Measurements from ENCODE around the gene COL20A1. TPM values are rescaled to one million over a fixed set of nuclear protein-coding genes. Genes with fewer than 3 reads are reported as not detected.
A peak's percentile ranks its signal among the peaks of the same experiment; 100 is the strongest.

The COL20A1 gene
- total RNA-seq, 1 experiment from 2014 or later = 3.1 TPM

- no peak overlapping the region for H3K27ac ChIP-seq (ENCODE audit: low read length)
- no peaks in the 10 kb centered on the region for H4K20me1 ChIP-seq (ENCODE audit: insufficient read depth, low read depth, low read length)
- H3K9me3 ChIP-seq (ENCODE audit: low read length) = no peaks in the 10 kb centered on the region
- H3K36me3 ChIP-seq (ENCODE audit: insufficient read depth, low read length) = no peaks in the 10 kb centered on the region
- H3K4me1 ChIP-seq (ENCODE audit: low read length) = no peaks in the 10 kb centered on the region
- no peaks in the 10 kb centered on the region for H3K79me2 ChIP-seq (ENCODE audit: low read length)
- H3K4me2 ChIP-seq (ENCODE audit: low read depth, low read length, poor library complexity, severe bottlenecking) = no peak overlapping the region
- H3K9me2 ChIP-seq (replicated peaks; ENCODE audit: insufficient read depth, low read length) = no peaks in the 10 kb centered on the region
- no peak overlapping the region for H3K9ac ChIP-seq (ENCODE audit: low read length)
- H3K4me3 ChIP-seq (ENCODE audit: low read length) = no peak overlapping the region
- no peak for DNase-seq
- H2AFZ ChIP-seq (ENCODE audit: low read length) = no peak overlapping the region
- no peaks in the 10 kb centered on the region for H3K27me3 ChIP-seq (ENCODE audit: low read length)
Measured at GRCh38 chr20:63380346-63380870, 87.4 kb downstream of the COL20A1 start.

GRCh38 chr20:63381781-63382431, 88.9 kb downstream of the COL20A1 start:
- no peaks in the 10 kb centered on the region for H3K27me3 ChIP-seq (ENCODE audit: low read length)

DNA sequence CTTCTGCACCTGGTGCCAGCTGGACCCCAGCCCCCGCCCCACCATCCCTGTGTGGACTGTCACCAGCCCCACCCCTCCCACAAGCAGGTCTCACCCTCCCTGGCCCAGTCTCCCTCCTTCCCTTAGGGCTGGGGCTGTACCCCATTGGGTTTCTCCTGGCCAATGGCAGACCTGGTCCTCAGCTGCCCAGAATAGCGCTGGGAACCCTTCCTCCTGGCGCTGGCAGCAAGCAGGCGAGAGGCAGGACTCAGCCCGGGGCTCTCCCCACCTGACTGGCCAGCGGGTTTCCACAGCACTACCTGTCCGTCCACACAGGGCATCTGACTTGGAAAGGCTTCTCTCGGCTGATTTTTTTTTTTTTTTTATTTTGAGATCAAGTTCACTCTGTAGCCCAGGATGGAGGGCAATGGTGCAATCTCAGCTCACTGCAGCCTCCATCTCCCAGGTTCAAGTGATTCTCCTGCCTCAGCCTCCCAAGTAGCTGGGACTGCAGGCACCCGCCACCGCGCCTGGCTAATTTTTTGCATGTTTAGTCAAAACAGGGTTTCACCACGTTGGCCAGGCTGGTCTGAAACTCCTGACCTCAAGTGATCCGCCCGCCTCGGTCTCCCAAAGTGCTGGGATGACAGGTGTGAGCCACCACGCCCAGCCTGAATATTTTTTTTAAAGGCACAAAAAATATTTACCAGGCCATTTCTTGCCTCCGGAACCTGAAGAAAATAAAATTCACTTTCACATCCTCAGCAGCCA, 89.7 kb downstream of the COL20A1 start:
- Histone ChIP-seq H3K4me1 (ENCODE audit: low read length) (no peaks in the 10 kb centered on the region), H3K4me3 (ENCODE audit: low read length) (no peak overlapping the region), H2AFZ (ENCODE audit: low read length) (no peak overlapping the region), H3K9me2 (replicated peaks; ENCODE audit: insufficient read depth, low read length) (no peaks in the 10 kb centered on the region), H4K20me1 (ENCODE audit: insufficient read depth, low read depth, low read length) (no peaks in the 10 kb centered on the region), H3K9ac (ENCODE audit: low read length) (no peak overlapping the region), H3K27me3 (ENCODE audit: low read length) (no peaks in the 10 kb centered on the region), H3K4me2 (ENCODE audit: low read depth, low read length, poor library complexity, severe bottlenecking) (no peak overlapping the region), H3K9me3 (ENCODE audit: low read length) (peaks cover 15% of the 10 kb centered on the region), H3K36me3 (ENCODE audit: insufficient read depth, low read length) (no peaks in the 10 kb centered on the region), H3K79me2 (ENCODE audit: low read length) (no peaks in the 10 kb centered on the region), H3K27ac (ENCODE audit: low read length) (no peak overlapping the region)
- DNase-seq = no peak

More at GRCh38 chr20:63381781-63382431, 88.9 kb downstream of the COL20A1 start:
- no peaks in the 10 kb centered on the region for H4K20me1 ChIP-seq (ENCODE audit: insufficient read depth, low read depth, low read length)
- H3K9ac ChIP-seq (ENCODE audit: low read length) = no peak overlapping the region
- no peak overlapping the region for H3K4me2 ChIP-seq (ENCODE audit: low read depth, low read length, poor library complexity, severe bottlenecking)
- no peaks in the 10 kb centered on the region for H3K79me2 ChIP-seq (ENCODE audit: low read length)
- no peaks in the 10 kb centered on the region for H3K36me3 ChIP-seq (ENCODE audit: insufficient read depth, low read length)
- no peak overlapping the region for H3K4me3 ChIP-seq (ENCODE audit: low read length)
- DNase-seq = peak; percentile 70
- no peak overlapping the region for H2AFZ ChIP-seq (ENCODE audit: low read length)
- H3K27ac ChIP-seq (ENCODE audit: low read length) = no peak overlapping the region
- H3K9me3 ChIP-seq (ENCODE audit: low read length) = peaks cover 10% of the 10 kb centered on the region
- no peaks in the 10 kb centered on the region for H3K9me2 ChIP-seq (replicated peaks; ENCODE audit: insufficient read depth, low read length)
- H3K4me1 ChIP-seq (ENCODE audit: low read length) = no peaks in the 10 kb centered on the region

- Histone ChIP-seq H2AFZ (ENCODE audit: low read length) (no peak overlapping the region), H3K4me2 (ENCODE audit: low read depth, low read length, poor library complexity, severe bottlenecking) (no peak overlapping the region), H3K27ac (ENCODE audit: low read length) (no peak overlapping the region), H3K79me2 (ENCODE audit: low read length) (no peaks in the 10 kb centered on the region), H3K4me1 (ENCODE audit: low read length) (no peaks in the 10 kb centered on the region), H3K9me3 (ENCODE audit: low read length) (peaks cover 15% of the 10 kb centered on the region), H3K9ac (ENCODE audit: low read length) (no peak overlapping the region), H3K36me3 (ENCODE audit: insufficient read depth, low read length) (no peaks in the 10 kb centered on the region), H4K20me1 (ENCODE audit: insufficient read depth, low read depth, low read length) (no peaks in the 10 kb centered on the region), H3K9me2 (replicated peaks; ENCODE audit: insufficient read depth, low read length) (no peaks in the 10 kb centered on the region), H3K4me3 (ENCODE audit: low read length) (no peak overlapping the region), H3K27me3 (ENCODE audit: low read length) (no peaks in the 10 kb centered on the region)
- DNase-seq = no peak
Measured at GRCh38 chr20:63383556-63383955, 90.6 kb downstream of the COL20A1 start.

- Histone ChIP-seq H3K27me3 (ENCODE audit: low read length) (no peaks in the 10 kb centered on the region), H3K79me2 (ENCODE audit: low read length) (no peaks in the 10 kb centered on the region)
Measured at GRCh38 chr20:63384336-63384735, 91.3 kb downstream of the COL20A1 start.

More at GRCh38 chr20:63384336-63384735, 91.3 kb downstream of the COL20A1 start:
- no peak overlapping the region for H3K4me2 ChIP-seq (ENCODE audit: low read depth, low read length, poor library complexity, severe bottlenecking)
- H3K4me1 ChIP-seq (ENCODE audit: low read length) = no peaks in the 10 kb centered on the region
- H2AFZ ChIP-seq (ENCODE audit: low read length) = no peak overlapping the region
- peaks cover 15% of the 10 kb centered on the region for H3K9me3 ChIP-seq (ENCODE audit: low read length)
- no peaks in the 10 kb centered on the region for H4K20me1 ChIP-seq (ENCODE audit: insufficient read depth, low read depth, low read length)
- H3K4me3 ChIP-seq (ENCODE audit: low read length) = no peak overlapping the region
- no peaks in the 10 kb centered on the region for H3K9me2 ChIP-seq (replicated peaks; ENCODE audit: insufficient read depth, low read length)
- H3K36me3 ChIP-seq (ENCODE audit: insufficient read depth, low read length) = no peaks in the 10 kb centered on the region
- H3K9ac ChIP-seq (ENCODE audit: low read length) = no peak overlapping the region
- DNase-seq = no peak
- H3K27ac ChIP-seq (ENCODE audit: low read length) = no peak overlapping the region

Small RNAs within 50 kb of the gene (small RNA-seq; reads per million reads assigned to genes)
- gene MIR4326 (not detected), gene RNU6-994P (0.16 reads per million)

Other genes with a start within 250 kb of the COL20A1 start
- 24.1 and 27.1 TPM in 2 replicates for gene YTHDF1, start 77.1 kb upstream of the COL20A1 start, total RNA-seq (2014; rRNA removed; shearing (Covaris generic); ENCODE audit: low replicate concordance)
- gene BIRC7, start 57.3 kb upstream of the COL20A1 start, total RNA-seq (2014; rRNA removed; shearing (Covaris generic); ENCODE audit: low replicate concordance) = 10.7 and 23.3 TPM in 2 replicates
- not detected in 2 replicates for gene NKAIN4, start 38.7 kb upstream of the COL20A1 start, total RNA-seq (2014; rRNA removed; shearing (Covaris generic); ENCODE audit: low replicate concordance)
- 49.2 and 61.3 TPM in 2 replicates for gene ARFGAP1, start 20.4 kb upstream of the COL20A1 start, total RNA-seq (2014; rRNA removed; shearing (Covaris generic); ENCODE audit: low replicate concordance)
- not detected in 2 replicates for gene CHRNA4, start 68.2 kb downstream of the COL20A1 start, total RNA-seq (2014; rRNA removed; shearing (Covaris generic); ENCODE audit: low replicate concordance)
- not detected in 2 replicates for gene KCNQ2, start 179.5 kb downstream of the COL20A1 start, total RNA-seq (2014; rRNA removed; shearing (Covaris generic); ENCODE audit: low replicate concordance)
- gene EEF1A2, start 205.9 kb downstream of the COL20A1 start, total RNA-seq (2014; rRNA removed; shearing (Covaris generic); ENCODE audit: low replicate concordance) = 0.71 TPM in 1 of 2 replicates, not detected in the other
- gene PPDPF, start 227.6 kb downstream of the COL20A1 start, total RNA-seq (2014; rRNA removed; shearing (Covaris generic); ENCODE audit: low replicate concordance) = 16.2 and 51.0 TPM in 2 replicates
- gene PTK6, start 244.2 kb downstream of the COL20A1 start, total RNA-seq (2014; rRNA removed; shearing (Covaris generic); ENCODE audit: low replicate concordance) = 0.51 TPM in 1 of 2 replicates, not detected in the other

Measured in Karpas-422 (cell line).